GM12878 (cell line): ENCODE measurements around the gene RPRD1A. TPM values are rescaled to one million over a fixed set of nuclear protein-coding genes. Genes with fewer than 3 reads are reported as not detected.

ENCODE experiments used
- CUX1 ChIP-seq: IDR thresholded peaks from 2 replicates; pipeline ENCODE4 v1.6.1; 2012; ENCODE audit warnings: improper control_type of control experiment, low read depth, low read length; ENCODE audit not compliant: insufficient replicate concordance
- MAX ChIP-seq: IDR thresholded peaks from 2 replicates; pipeline ENCODE4 v1.6.1; 2012; ENCODE audit warnings: low read depth, low read length, improper control_type of control experiment
- SKIL ChIP-seq: fragments of 450-650 bp; IDR thresholded peaks from 2 replicates; pipeline ENCODE4 v1.6.1; 2017; ENCODE audit warnings: mild to moderate bottlenecking, low read depth, inconsistent platforms; ENCODE audit not compliant: poor library complexity, severe bottlenecking
- TBL1XR1 ChIP-seq: IDR thresholded peaks from 2 replicates; pipeline ENCODE4 v1.6.1; 2012; ENCODE audit warnings: low read depth, low read length, improper control_type of control experiment
- ZZZ3 ChIP-seq: IDR thresholded peaks from 2 replicates; pipeline ENCODE4 v1.6.1; 2011; ENCODE audit warnings: low read depth; ENCODE audit not compliant: control insufficient read depth, insufficient read length
- polyA plus RNA-seq, 11 experiments: library from polyadenylated mRNA; depleted of rRNA in 4 of 11; unstranded in 6 of 11; stranded (reverse) in 5 of 11; fragments of >200 nt; fragmentation: Nextera tagmentation in 4 of 11; fragmentation: Illumina TruSeq in 1 of 11; extraction: Ambion mirVana in 4 of 11; extraction: Trizol in 1 of 11; gene quantifications; 1 replicate in 1 of 11; 2 replicates in 10 of 11; pipeline versions ENCODE4 v1.2.1 to v1.2.3, GENCODE V29; 2011 to 2016; ENCODE audit warnings: inconsistent platforms in 2 of 11, missing spikeins in 2 of 11, low read depth in 1 of 11
- total RNA-seq, 4 experiments: library from RNA; depleted of rRNA in 3 of 4; stranded (reverse); fragments of >200 nt in 3 of 4; fragmentation: Illumina TruSeq in 1 of 4; extraction: Trizol in 1 of 4; gene quantifications; 2 replicates each; pipeline versions ENCODE4 v1.2.1 to v1.2.3, GENCODE V29; 2013 to 2021

Gene RPRD1A
- total and polyA plus RNA-seq, 10 of the 15 experiments (the other 5 are each of a cell fraction or from before 2014, with no cell fraction given): 16.2 to 66.2 (median 36.2) TPM

GRCh38 chr18:36043153-36043552, 24.2 kb downstream of the RPRD1A start (continued):
- TF ChIP-seq SKIL (no peak), CUX1 (no peak), TBL1XR1 (no peak), MAX (no peak), ZZZ3 (no peak)
